Ascending aorta (tissue), 2 donors: ENCODE measurements around the gene EBLN2. TPM values are rescaled to one million over a fixed set of nuclear protein-coding genes. Genes with fewer than 3 reads are reported as not detected.

Source experiments
- DNase-seq, 2 donors: peaks; one replicate each; pipeline ENCODE4 v3.0.0-alpha.2; 2019; ENCODE audit warnings: low spot score in 2 of 2
- H3K27ac ChIP-seq, 2 donors: fragments of 200-600 bp; sonication (generic); one replicate each; pipeline ENCODE4 v1.5.1; 2016 to 2017; ENCODE audit warnings: mild to moderate bottlenecking in 1 of 2
- H3K27me3 ChIP-seq: fragments of 200-600 bp; sonication (generic); one replicate; pipeline ENCODE4 v1.5.1; 2017
- H3K36me3 ChIP-seq, 2 donors: fragments of 200-600 bp; sonication (generic); one replicate each; pipeline ENCODE4 v1.5.1; 2016
- H3K4me1 ChIP-seq, 2 donors: fragments of 200-600 bp; sonication (generic); one replicate each; pipeline ENCODE4 v1.5.1; 2016 to 2017; ENCODE audit warnings: mild to moderate bottlenecking in 1 of 2
- H3K4me3 ChIP-seq, 2 donors: fragments of 200-600 bp; sonication (generic); one replicate each; pipeline ENCODE4 v1.5.1; 2016 to 2017; ENCODE audit warnings: mild to moderate bottlenecking in 1 of 2
- H3K9me3 ChIP-seq, 2 donors: fragments of 200-600 bp; sonication (generic); one replicate each; pipeline ENCODE4 v1.5.1; 2016
- intact Hi-C: fragments of 100-400 bp; cut with DNase I; formaldehyde crosslinking; loops from one replicate; pipeline ENCODE4 v1.15.1; 2023
- total RNA-seq: library from RNA; depleted of rRNA; stranded (reverse); fragments of >200 nt; gene quantifications from one replicate; pipeline ENCODE4 v1.1.0, GENCODE V29; 2016
- TF ChIP-seq, protein P1 (sequence below), 3 experiments: fragments of 200-600 bp in 2 of 3; fragments of 450-650 bp in 1 of 3; sonication (generic) in 2 of 3; IDR thresholded peaks; one replicate each; pipeline ENCODE4 v1.5.1; 2016 to 2019; ENCODE audit warnings: antibody characterized with exemption in 3 of 3, mild to moderate bottlenecking in 1 of 3, moderate library complexity in 1 of 3

The EBLN2 gene
- total RNA-seq, 1 donor from 2014 or later: 0.53 TPM

GRCh38 chr3:73070675-73071575 lies 9.5 kb downstream of the EBLN2 start:
- TF ChIP-seq, protein P1, sequence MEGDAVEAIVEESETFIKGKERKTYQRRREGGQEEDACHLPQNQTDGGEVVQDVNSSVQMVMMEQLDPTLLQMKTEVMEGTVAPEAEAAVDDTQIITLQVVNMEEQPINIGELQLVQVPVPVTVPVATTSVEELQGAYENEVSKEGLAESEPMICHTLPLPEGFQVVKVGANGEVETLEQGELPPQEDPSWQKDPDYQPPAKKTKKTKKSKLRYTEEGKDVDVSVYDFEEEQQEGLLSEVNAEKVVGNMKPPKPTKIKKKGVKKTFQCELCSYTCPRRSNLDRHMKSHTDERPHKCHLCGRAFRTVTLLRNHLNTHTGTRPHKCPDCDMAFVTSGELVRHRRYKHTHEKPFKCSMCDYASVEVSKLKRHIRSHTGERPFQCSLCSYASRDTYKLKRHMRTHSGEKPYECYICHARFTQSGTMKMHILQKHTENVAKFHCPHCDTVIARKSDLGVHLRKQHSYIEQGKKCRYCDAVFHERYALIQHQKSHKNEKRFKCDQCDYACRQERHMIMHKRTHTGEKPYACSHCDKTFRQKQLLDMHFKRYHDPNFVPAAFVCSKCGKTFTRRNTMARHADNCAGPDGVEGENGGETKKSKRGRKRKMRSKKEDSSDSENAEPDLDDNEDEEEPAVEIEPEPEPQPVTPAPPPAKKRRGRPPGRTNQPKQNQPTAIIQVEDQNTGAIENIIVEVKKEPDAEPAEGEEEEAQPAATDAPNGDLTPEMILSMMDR (IDR thresholded peaks at IDR 0.05): no peak
- Histone ChIP-seq H3K9me3 (no peaks in the 10 kb centered on the region), H3K27me3 (no peaks in the 10 kb centered on the region), H3K27ac (peak overlapping the region in 1 of 2 donors; percentile 7), H3K4me1 (peaks cover 0 to 4% of the 10 kb centered on the region in 2 donors), H3K4me3 (no peak overlapping the region), H3K36me3 (peaks cover 0 to 5% of the 10 kb centered on the region in 2 donors)
- intact Hi-C loops: no loop called here
- no peak for DNase-seq

DNA sequence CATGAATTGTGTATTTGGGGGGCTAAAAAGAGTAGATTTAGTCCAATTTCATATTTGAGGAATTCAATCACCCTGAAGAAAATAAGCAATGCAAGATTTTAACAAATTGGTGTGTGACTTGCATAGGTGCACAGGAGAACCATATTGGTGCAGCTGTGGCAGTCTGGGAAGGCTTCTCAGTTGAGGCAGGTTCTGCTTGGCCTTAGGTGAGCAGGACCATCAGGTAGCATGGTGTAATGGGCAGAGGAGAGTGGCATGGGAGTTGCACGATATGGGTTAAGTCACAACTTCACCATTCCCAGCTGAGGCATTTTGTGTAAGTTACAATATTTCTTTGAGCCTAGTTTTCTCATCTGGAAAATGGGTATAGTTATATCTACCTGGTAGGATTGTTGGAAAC lies 10.5 kb downstream of the EBLN2 start:
- TF ChIP-seq, protein P1 (IDR thresholded peaks at IDR 0.05): no peak
- H3K36me3 ChIP-seq: peaks cover 0 to 5% of the 10 kb centered on the region in 2 donors
- DNase-seq: no peak
- intact Hi-C loops: no loop called here
- no peaks in the 10 kb centered on the region for H3K27me3 ChIP-seq
- no peak overlapping the region for H3K4me3 ChIP-seq
- no peak overlapping the region for H3K27ac ChIP-seq
- H3K9me3 ChIP-seq: no peaks in the 10 kb centered on the region
- peaks cover 0 to 4% of the 10 kb centered on the region in 2 donors for H3K4me1 ChIP-seq

GRCh38 chr3:73072634-73073033 lies 11.2 kb downstream of the EBLN2 start:
- H3K9me3 ChIP-seq: no peaks in the 10 kb centered on the region
- TF ChIP-seq, protein P1 (IDR thresholded peaks at IDR 0.05): no peak
- peaks cover 0 to 5% of the 10 kb centered on the region in 2 donors for H3K36me3 ChIP-seq
- DNase-seq: no peak
- intact Hi-C loops: no loop called here
- no peak overlapping the region for H3K27ac ChIP-seq
- H3K4me3 ChIP-seq: no peak overlapping the region
- H3K27me3 ChIP-seq: no peaks in the 10 kb centered on the region
- peaks cover 0 to 4% of the 10 kb centered on the region in 2 donors for H3K4me1 ChIP-seq

GRCh38 chr3:73073091-73073707 lies 11.7 kb downstream of the EBLN2 start:
- Histone ChIP-seq H3K27ac (no peak overlapping the region), H3K4me3 (no peak overlapping the region), H3K36me3 (peaks cover 0 to 5% of the 10 kb centered on the region in 2 donors), H3K27me3 (no peaks in the 10 kb centered on the region), H3K4me1 (peaks cover 0 to 4% of the 10 kb centered on the region in 2 donors), H3K9me3 (no peaks in the 10 kb centered on the region)
- TF ChIP-seq, protein P1 (IDR thresholded peaks at IDR 0.05): no peak
- intact Hi-C loops: no loop called here
- no peak for DNase-seq

GRCh38 chr3:73074781-73075180 lies 13.3 kb downstream of the EBLN2 start:
- H3K27ac ChIP-seq: no peak overlapping the region
- H3K4me3 ChIP-seq: no peak overlapping the region
- intact Hi-C loops: no loop called here
- H3K9me3 ChIP-seq: no peaks in the 10 kb centered on the region
- H3K27me3 ChIP-seq: no peaks in the 10 kb centered on the region
- TF ChIP-seq, protein P1 (IDR thresholded peaks at IDR 0.05): no peak
- H3K4me1 ChIP-seq: peaks cover 0 to 4% of the 10 kb centered on the region in 2 donors
- DNase-seq: no peak
- H3K36me3 ChIP-seq: no peaks in the 10 kb centered on the region
